T follicular helper cell (primary cell): Measurements from ENCODE around the gene FIBCD1.

Source experiments
- DNase-seq: peaks from one replicate; pipeline ENCODE4 v3.0.0-alpha.2; 2020; ENCODE audit warnings: low read depth

The FIBCD1 gene

GRCh38 chr9:130895038-130895437, 44.0 kb downstream of the FIBCD1 start:
- DNase-seq = no peak

- DNase-seq = no peak
These were observed 44.5 kb downstream of the FIBCD1 start for GRCh38 chr9:130894546-130894945.

- DNase-seq = no peak
These were observed 45.5 kb downstream of the FIBCD1 start for GRCh38 chr9:130893341-130894101.

- no peak for DNase-seq
These were observed 46.4 kb downstream of the FIBCD1 start for GRCh38 chr9:130892477-130893304.

- no peak for DNase-seq
These were observed 47.2 kb downstream of the FIBCD1 start for GRCh38 chr9:130891688-130892476.

- no peak for DNase-seq
These were observed 48.0 kb downstream of the FIBCD1 start for GRCh38 chr9:130890870-130891687.

- DNase-seq = no peak
These were observed 48.9 kb downstream of the FIBCD1 start for GRCh38 chr9:130890124-130890523.

- DNase-seq = no peak
These were observed 50.7 kb downstream of the FIBCD1 start for GRCh38 chr9:130888146-130888885.

GRCh38 chr9:130887494-130888144, 51.4 kb downstream of the FIBCD1 start:
- DNase-seq = no peak

- DNase-seq = no peak
These were observed 52.1 kb downstream of the FIBCD1 start for GRCh38 chr9:130886981-130887380.

- DNase-seq = no peak
These were observed 53.3 kb downstream of the FIBCD1 start for GRCh38 chr9:130885484-130886375.

GRCh38 chr9:130884542-130885483, 54.2 kb downstream of the FIBCD1 start:
- no peak for DNase-seq

GRCh38 chr9:130884111-130884531, 54.9 kb downstream of the FIBCD1 start:
- no peak for DNase-seq

GRCh38 chr9:130883479-130883878, 55.6 kb downstream of the FIBCD1 start:
- no peak for DNase-seq

- no peak for DNase-seq
These were observed 56.3 kb downstream of the FIBCD1 start for GRCh38 chr9:130882696-130883225.

GRCh38 chr9:130881516-130881915, 57.5 kb downstream of the FIBCD1 start:
- DNase-seq = no peak

GRCh38 chr9:130880599-130881220, 58.3 kb downstream of the FIBCD1 start:
- no peak for DNase-seq
